ENCODE measurements around the gene TLR1.

Gene TLR1

DNA sequence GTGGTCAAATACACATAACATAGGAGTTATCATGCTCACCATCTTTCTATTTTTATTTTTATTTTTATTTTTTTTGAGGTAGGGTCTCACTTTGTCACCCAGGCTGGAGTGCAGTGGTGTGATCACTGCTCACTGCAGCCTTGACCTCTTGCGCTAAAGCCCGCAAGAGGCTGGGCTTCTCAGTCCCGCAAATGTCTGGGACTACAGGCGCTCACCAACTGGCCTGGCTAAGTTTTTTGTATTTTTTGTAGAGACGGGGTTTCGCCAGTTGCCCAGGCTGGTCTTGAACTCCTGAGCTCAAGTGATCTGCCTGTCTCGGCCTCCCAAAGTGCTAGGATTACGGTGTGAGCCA lies 21.5 kb downstream of the TLR1 start:
- H3K36me3 ChIP-seq (ENCODE audit: control insufficient read depth, low read length) = peaks cover 41% of the 10 kb centered on the region
- no peaks in the 10 kb centered on the region for H3K27me3 ChIP-seq (ENCODE audit: control insufficient read depth, low read length)
- H3K9me2 ChIP-seq (replicated peaks; ENCODE audit: control insufficient read depth, low read length) = no peaks in the 10 kb centered on the region
- H3K27ac ChIP-seq (ENCODE audit: low read depth, low read length) = no peak overlapping the region
- peaks cover 6% of the 10 kb centered on the region for H3F3A ChIP-seq (ENCODE audit: control insufficient read depth, insufficient read depth)
- no peaks in the 10 kb centered on the region for H4K20me1 ChIP-seq (ENCODE audit: control insufficient read depth, insufficient read depth, low read depth, low read length)
- peaks cover 47% of the 10 kb centered on the region for H3K79me2 ChIP-seq (ENCODE audit: control insufficient read depth, low read length)
- no peak overlapping the region for H3K4me2 ChIP-seq (ENCODE audit: low read length)
- peaks cover 9% of the 10 kb centered on the region; the same call in 1 of the 2 replicates for H3K9me3 ChIP-seq (ENCODE audit: control insufficient read depth, insufficient read depth, low read length)
- peaks cover 54% of the 10 kb centered on the region for H3K4me1 ChIP-seq (ENCODE audit: control insufficient read depth, low read length)
- TF ChIP-seq, protein P1, sequence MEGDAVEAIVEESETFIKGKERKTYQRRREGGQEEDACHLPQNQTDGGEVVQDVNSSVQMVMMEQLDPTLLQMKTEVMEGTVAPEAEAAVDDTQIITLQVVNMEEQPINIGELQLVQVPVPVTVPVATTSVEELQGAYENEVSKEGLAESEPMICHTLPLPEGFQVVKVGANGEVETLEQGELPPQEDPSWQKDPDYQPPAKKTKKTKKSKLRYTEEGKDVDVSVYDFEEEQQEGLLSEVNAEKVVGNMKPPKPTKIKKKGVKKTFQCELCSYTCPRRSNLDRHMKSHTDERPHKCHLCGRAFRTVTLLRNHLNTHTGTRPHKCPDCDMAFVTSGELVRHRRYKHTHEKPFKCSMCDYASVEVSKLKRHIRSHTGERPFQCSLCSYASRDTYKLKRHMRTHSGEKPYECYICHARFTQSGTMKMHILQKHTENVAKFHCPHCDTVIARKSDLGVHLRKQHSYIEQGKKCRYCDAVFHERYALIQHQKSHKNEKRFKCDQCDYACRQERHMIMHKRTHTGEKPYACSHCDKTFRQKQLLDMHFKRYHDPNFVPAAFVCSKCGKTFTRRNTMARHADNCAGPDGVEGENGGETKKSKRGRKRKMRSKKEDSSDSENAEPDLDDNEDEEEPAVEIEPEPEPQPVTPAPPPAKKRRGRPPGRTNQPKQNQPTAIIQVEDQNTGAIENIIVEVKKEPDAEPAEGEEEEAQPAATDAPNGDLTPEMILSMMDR (IDR thresholded peaks at IDR 0.05; ENCODE audit: low read depth, low read length, poor library complexity, severe bottlenecking) = no peak
- no peak for TF ChIP-seq EZH2phosphoT487 (IDR thresholded peaks at IDR 0.05; ENCODE audit: borderline replicate concordance, low read length)
- no peak overlapping the region for H3K4me3 ChIP-seq (ENCODE audit: low read length)

DNA sequence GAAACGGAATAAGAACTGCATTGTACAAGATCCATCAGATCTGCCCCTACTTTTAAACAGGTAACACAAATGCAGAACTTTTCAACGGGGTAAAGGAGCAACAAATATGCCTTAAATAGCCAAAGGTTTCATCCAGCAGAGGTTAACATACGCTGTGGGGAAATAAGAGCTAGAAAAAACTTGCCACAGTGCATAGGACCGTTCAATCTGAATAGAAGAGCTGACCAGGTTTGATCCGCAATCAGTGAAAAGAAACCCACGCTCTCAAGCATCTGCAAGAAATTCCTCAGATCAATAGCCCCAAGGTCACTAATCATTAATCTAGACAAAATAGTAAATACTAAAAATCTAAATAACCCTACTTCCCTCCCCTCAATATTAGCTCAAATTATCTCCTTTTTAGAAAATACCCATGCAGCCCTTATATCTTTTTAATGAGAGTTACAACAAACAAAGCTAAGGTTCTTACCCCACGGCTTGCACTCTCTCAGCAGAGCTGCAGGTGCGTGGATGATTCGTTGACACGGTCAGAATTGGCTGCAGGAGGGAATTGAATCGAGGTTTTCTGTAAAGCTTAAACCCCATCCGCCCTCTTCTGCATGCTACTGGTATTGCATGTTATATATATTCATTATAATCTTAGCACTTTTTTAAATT lies 22.0 kb downstream of the TLR1 start, which contains the start of gene TLR10:
TSS of gene TLR10 (minus strand) at position 539 of the 657 bp plus-strand sequence. CDS start 7,400 bp downstream, outside the sequence.
- Histone ChIP-seq H3K27ac (ENCODE audit: low read depth, low read length) (peak within 1 kb of the TSS; percentile 93), H4K20me1 (ENCODE audit: control insufficient read depth, insufficient read depth, low read depth, low read length) (no peaks in the 10 kb centered on the region), H3K9me2 (replicated peaks; ENCODE audit: control insufficient read depth, low read length) (no peaks in the 10 kb centered on the region), H3K36me3 (ENCODE audit: control insufficient read depth, low read length) (peaks cover 46% of the 10 kb centered on the region), H3F3A (ENCODE audit: control insufficient read depth, insufficient read depth) (peaks cover 6% of the 10 kb centered on the region), H3K79me2 (ENCODE audit: control insufficient read depth, low read length) (peaks cover 52% of the 10 kb centered on the region), H3K9me3 (ENCODE audit: control insufficient read depth, insufficient read depth, low read length) (peaks cover 9% of the 10 kb centered on the region; the same call in 1 of the 2 replicates), H3K4me2 (ENCODE audit: low read length) (peak within 1 kb of the TSS; percentile 93), H3K27me3 (ENCODE audit: control insufficient read depth, low read length) (no peaks in the 10 kb centered on the region), H3K4me1 (ENCODE audit: control insufficient read depth, low read length) (peaks cover 57% of the 10 kb centered on the region), H3K4me3 (ENCODE audit: low read length) (peak within 1 kb of the TSS; percentile 85)
- TF ChIP-seq, protein P1 (IDR thresholded peaks at IDR 0.05; ENCODE audit: low read depth, low read length, poor library complexity, severe bottlenecking) = peak; percentile 61
- no peak for TF ChIP-seq EZH2phosphoT487 (IDR thresholded peaks at IDR 0.05; ENCODE audit: borderline replicate concordance, low read length)

DNA sequence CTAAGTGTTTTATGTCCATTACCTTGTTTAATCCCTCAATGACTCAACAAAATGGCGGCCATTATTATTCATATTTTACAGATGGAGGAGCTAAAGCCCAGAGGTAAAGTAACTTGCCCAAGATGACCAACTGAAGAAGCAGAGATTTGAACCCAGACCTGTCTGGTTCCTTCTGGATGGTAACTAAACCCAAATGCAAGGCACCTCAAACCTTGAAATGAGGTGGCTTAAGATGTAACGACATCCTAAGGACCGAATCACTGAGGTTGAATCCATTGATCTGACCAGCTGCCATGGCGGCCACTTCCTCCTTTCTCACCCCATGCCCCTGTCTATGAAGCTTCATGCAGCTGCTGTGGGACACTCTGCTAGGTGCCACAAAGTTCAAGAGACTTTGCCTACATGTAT lies 22.7 kb downstream of the TLR1 start:
- no peaks in the 10 kb centered on the region for H3K27me3 ChIP-seq (ENCODE audit: control insufficient read depth, low read length)
- no peaks in the 10 kb centered on the region for H4K20me1 ChIP-seq (ENCODE audit: control insufficient read depth, insufficient read depth, low read depth, low read length)
- peaks cover 9% of the 10 kb centered on the region; the same call in 1 of the 2 replicates for H3K9me3 ChIP-seq (ENCODE audit: control insufficient read depth, insufficient read depth, low read length)
- H3K27ac ChIP-seq (ENCODE audit: low read depth, low read length) = peak overlapping the region; percentile 93
- H3K79me2 ChIP-seq (ENCODE audit: control insufficient read depth, low read length) = peaks cover 59% of the 10 kb centered on the region
- H3F3A ChIP-seq (ENCODE audit: control insufficient read depth, insufficient read depth) = peaks cover 6% of the 10 kb centered on the region
- no peak for TF ChIP-seq EZH2phosphoT487 (IDR thresholded peaks at IDR 0.05; ENCODE audit: borderline replicate concordance, low read length)
- TF ChIP-seq, protein P1 (IDR thresholded peaks at IDR 0.05; ENCODE audit: low read depth, low read length, poor library complexity, severe bottlenecking) = no peak
- peaks cover 53% of the 10 kb centered on the region for H3K36me3 ChIP-seq (ENCODE audit: control insufficient read depth, low read length)
- peak overlapping the region; percentile 93 for H3K4me2 ChIP-seq (ENCODE audit: low read length)
- H3K4me1 ChIP-seq (ENCODE audit: control insufficient read depth, low read length) = peaks cover 63% of the 10 kb centered on the region
- no peaks in the 10 kb centered on the region for H3K9me2 ChIP-seq (replicated peaks; ENCODE audit: control insufficient read depth, low read length)
- H3K4me3 ChIP-seq (ENCODE audit: low read length) = peak overlapping the region; percentile 85
